IMR-90 (cell line): ENCODE data around the gene KAZALD1. TPM values are rescaled to one million over a fixed set of nuclear protein-coding genes. Genes with fewer than 3 reads are reported as not detected.

Experiments
- polyA plus RNA-seq, 3 experiments: library from polyadenylated mRNA; depleted of rRNA; stranded (reverse); fragments of >200 nt; gene quantifications; 2 replicates each; pipeline ENCODE4 v1.2.3, GENCODE V29; 2012; ENCODE audit warnings: low replicate concordance in 1 of 3
- total RNA-seq: library from RNA; depleted of rRNA; stranded (reverse); fragments of >200 nt; gene quantifications from 2 replicates; pipeline ENCODE4 v1.2.3, GENCODE V29; 2012; rRNA removed

Gene KAZALD1
- total and polyA plus RNA-seq, 2 of the 4 experiments (the other 2 are of a cell fraction) = 9.1 to 18.6 TPM

Other genes starting within 250 kb of the KAZALD1 start
- gene SLF2, start 149.0 kb upstream of the KAZALD1 start, total RNA-seq = 21.7 and 28.1 TPM in 2 replicates
- gene SLF2, start 149.0 kb upstream of the KAZALD1 start, polyA plus RNA-seq (2012; rRNA removed) = 5.7 and 8.5 TPM in 2 replicates
- 0.56 and 0.90 TPM in 2 replicates for gene SEMA4G, start 92.5 kb upstream of the KAZALD1 start, total RNA-seq
- gene SEMA4G, start 92.5 kb upstream of the KAZALD1 start, polyA plus RNA-seq (2012; rRNA removed) = 8.0 and 8.7 TPM in 2 replicates
- 56.4 and 61.3 TPM in 2 replicates for gene MRPL43, start 74.5 kb upstream of the KAZALD1 start, total RNA-seq
- gene MRPL43, start 74.5 kb upstream of the KAZALD1 start, polyA plus RNA-seq (2012; rRNA removed) = 142 and 184 TPM in 2 replicates
- 8.8 and 8.9 TPM in 2 replicates for gene TWNK, start 74.4 kb upstream of the KAZALD1 start, total RNA-seq
- gene TWNK, start 74.4 kb upstream of the KAZALD1 start, polyA plus RNA-seq (2012; rRNA removed) = 7.5 and 7.7 TPM in 2 replicates
- gene LZTS2, start 62.2 kb upstream of the KAZALD1 start, total RNA-seq = 17.8 and 19.2 TPM in 2 replicates
- gene LZTS2, start 62.2 kb upstream of the KAZALD1 start, polyA plus RNA-seq (2012; rRNA removed) = 101 and 108 TPM in 2 replicates
- 0.83 and 0.90 TPM in 2 replicates for gene PDZD7, start 30.9 kb upstream of the KAZALD1 start, total RNA-seq
- 1.5 and 1.8 TPM in 2 replicates for gene PDZD7, start 30.9 kb upstream of the KAZALD1 start, polyA plus RNA-seq (2012; rRNA removed)
- 53.3 and 64.7 TPM in 2 replicates for gene SFXN3, start 30.8 kb upstream of the KAZALD1 start, total RNA-seq
- gene SFXN3, start 30.8 kb upstream of the KAZALD1 start, polyA plus RNA-seq (2012; rRNA removed) = 67.6 and 77.2 TPM in 2 replicates
- not detected in 2 replicates for gene TLX1, start 69.3 kb downstream of the KAZALD1 start, total RNA-seq
- gene TLX1, start 69.3 kb downstream of the KAZALD1 start, polyA plus RNA-seq (2012; rRNA removed) = not detected in 2 replicates
- not detected in 2 replicates for gene LBX1, start 167.5 kb downstream of the KAZALD1 start, total RNA-seq
- gene LBX1, start 167.5 kb downstream of the KAZALD1 start, polyA plus RNA-seq (2012; rRNA removed) = not detected in 2 replicates